DOHH2 (cell line): Measurements from ENCODE around the gene SLC39A5.

ENCODE experiments used
- CTCF ChIP-seq: fragments of 200-600 bp; sonication (generic); IDR thresholded peaks from one replicate; pipeline ENCODE4 v1.5.1; 2014; ENCODE audit warnings: antibody characterized with exemption, mild to moderate bottlenecking, low read depth, low read length; ENCODE audit not compliant: poor library complexity, severe bottlenecking
- EZH2phosphoT487 ChIP-seq: fragments of 200-600 bp; sonication (generic); IDR thresholded peaks from 2 replicates; pipeline ENCODE4 v1.6.1; 2017; ENCODE audit warnings: borderline replicate concordance, mild to moderate bottlenecking, antibody characterized with exemption, low read length, moderate library complexity, mixed read lengths

DNA sequence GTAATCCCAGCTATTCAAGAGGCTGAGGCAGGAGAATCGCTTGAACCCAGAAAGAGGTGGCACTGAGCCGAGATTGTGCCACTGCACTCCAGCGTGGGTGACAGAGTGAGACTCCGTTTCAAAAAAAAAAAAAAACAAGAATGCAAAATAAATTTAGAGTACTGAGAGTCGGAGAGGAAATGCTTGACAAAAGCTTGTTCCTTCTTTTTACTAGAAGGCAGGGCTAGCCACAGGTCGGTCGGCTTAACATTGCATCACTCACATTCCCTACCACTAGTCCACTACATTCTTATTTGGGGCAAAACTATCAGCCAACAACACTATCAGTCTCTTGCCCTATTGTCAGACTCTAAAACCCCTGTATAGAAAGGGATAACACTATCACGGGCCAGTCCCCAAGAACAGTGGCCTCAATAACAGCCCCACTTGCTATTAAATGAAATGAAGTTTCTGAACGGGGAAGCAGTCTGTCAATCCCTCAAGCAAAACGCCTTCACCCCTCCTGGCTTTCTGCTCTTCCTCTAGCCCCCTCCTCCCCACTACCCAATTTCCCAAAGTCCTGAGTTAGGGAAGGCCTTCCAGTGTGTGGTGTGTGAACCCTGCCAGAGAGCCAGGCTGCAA, 9.1 kb upstream of the SLC39A5 start:
- no peak for TF ChIP-seq CTCF
- no peak for TF ChIP-seq EZH2phosphoT487
